ENCODE measurements around the gene ZNF608.

The ZNF608 gene

GRCh38 chr5:124745928-124746915 is at the start of gene ZNF608:
Gene ZNF608, minus strand, starts transcription at chr5:124746639. Its CDS starts 1,650 bp downstream, at chr5:124744989.
- H3K4me3 ChIP-seq (ENCODE audit: control insufficient read depth, low read depth, low read length): peak within 1 kb of the TSS; percentile 63
- DNase-seq (ENCODE audit: low read depth): peak; percentile 78
- no peak for TF ChIP-seq CTCF (conservative IDR thresholded peaks at IDR 0.05; ENCODE audit: control insufficient read depth, insufficient read depth, low read depth, low read length)

- DNase-seq (ENCODE audit: low read depth): no peak
- H3K4me3 ChIP-seq (ENCODE audit: control insufficient read depth, low read depth, low read length): no peak overlapping the region
- TF ChIP-seq CTCF (conservative IDR thresholded peaks at IDR 0.05; ENCODE audit: control insufficient read depth, insufficient read depth, low read depth, low read length): no peak
Measured at GRCh38 chr5:124795829-124796228, 49.4 kb upstream of the ZNF608 start.

- no peak for TF ChIP-seq CTCF (conservative IDR thresholded peaks at IDR 0.05; ENCODE audit: control insufficient read depth, insufficient read depth, low read depth, low read length)
- DNase-seq (ENCODE audit: low read depth): peak; percentile 16
- no peak overlapping the region for H3K4me3 ChIP-seq (ENCODE audit: control insufficient read depth, low read depth, low read length)
Measured at GRCh38 chr5:124790895-124791732, 44.7 kb upstream of the ZNF608 start.

GRCh38 chr5:124790301-124790894 is 44.0 kb upstream of the ZNF608 start:
- no peak overlapping the region for H3K4me3 ChIP-seq (ENCODE audit: control insufficient read depth, low read depth, low read length)
- TF ChIP-seq CTCF (conservative IDR thresholded peaks at IDR 0.05; ENCODE audit: control insufficient read depth, insufficient read depth, low read depth, low read length): no peak
- DNase-seq (ENCODE audit: low read depth): peak; percentile 61

- no peak for TF ChIP-seq CTCF (conservative IDR thresholded peaks at IDR 0.05; ENCODE audit: control insufficient read depth, insufficient read depth, low read depth, low read length)
- H3K4me3 ChIP-seq (ENCODE audit: control insufficient read depth, low read depth, low read length): no peak overlapping the region
- no peak for DNase-seq (ENCODE audit: low read depth)
Measured at GRCh38 chr5:124789104-124789605, 42.7 kb upstream of the ZNF608 start.

GRCh38 chr5:124783794-124784193 is 37.4 kb upstream of the ZNF608 start:
- TF ChIP-seq CTCF (conservative IDR thresholded peaks at IDR 0.05; ENCODE audit: control insufficient read depth, insufficient read depth, low read depth, low read length): no peak
- DNase-seq (ENCODE audit: low read depth): peak; percentile 83
- no peak overlapping the region for H3K4me3 ChIP-seq (ENCODE audit: control insufficient read depth, low read depth, low read length)

All from fibroblast of mammary gland (primary cell).